ENCODE results near the gene WDR93.
"Not testable (repeated sequence)": the region's sequence is repeated elsewhere in the genome, so short reads cannot be mapped to it uniquely, and the experiment has no call there.

GRCh38 chr15:89788585-89788984, 98.0 kb downstream of the WDR93 start:
- TF ChIP-seq POLR2AphosphoS5 (IDR thresholded peaks at IDR 0.05; ENCODE audit: insufficient read depth in 1 of 2, low read depth in 1 of 2); CTCF (IDR thresholded peaks at IDR 0.05); POLR2A (IDR thresholded peaks at IDR 0.05): not testable (repeated sequence)

Measured in vagina (tissue), 2 donors.